KOPT-K1 (cell line): ENCODE results near the gene CCDC85C.

ENCODE experiments used
- H3K27ac ChIP-seq: fragments of 200-600 bp; sonication (generic); 2 replicates; pipeline ENCODE4 v1.5.1; 2016; ENCODE audit warnings: antibody characterized with exemption, mild to moderate bottlenecking, low read depth, low read length; ENCODE audit not compliant: poor library complexity, severe bottlenecking
- H3K36me3 ChIP-seq: fragments of 200-600 bp; sonication (generic); 2 replicates; pipeline ENCODE4 v1.5.1; 2017; ENCODE audit warnings: antibody characterized with exemption, mild to moderate bottlenecking, low read length, moderate library complexity; ENCODE audit not compliant: insufficient read depth
- H3K9me3 ChIP-seq: fragments of 200-600 bp; sonication (generic); 2 replicates; pipeline ENCODE4 v1.5.1; 2017; ENCODE audit warnings: antibody characterized with exemption, low read length, mild to moderate bottlenecking; ENCODE audit not compliant: insufficient read depth, poor library complexity, severe bottlenecking

The CCDC85C gene

DNA sequence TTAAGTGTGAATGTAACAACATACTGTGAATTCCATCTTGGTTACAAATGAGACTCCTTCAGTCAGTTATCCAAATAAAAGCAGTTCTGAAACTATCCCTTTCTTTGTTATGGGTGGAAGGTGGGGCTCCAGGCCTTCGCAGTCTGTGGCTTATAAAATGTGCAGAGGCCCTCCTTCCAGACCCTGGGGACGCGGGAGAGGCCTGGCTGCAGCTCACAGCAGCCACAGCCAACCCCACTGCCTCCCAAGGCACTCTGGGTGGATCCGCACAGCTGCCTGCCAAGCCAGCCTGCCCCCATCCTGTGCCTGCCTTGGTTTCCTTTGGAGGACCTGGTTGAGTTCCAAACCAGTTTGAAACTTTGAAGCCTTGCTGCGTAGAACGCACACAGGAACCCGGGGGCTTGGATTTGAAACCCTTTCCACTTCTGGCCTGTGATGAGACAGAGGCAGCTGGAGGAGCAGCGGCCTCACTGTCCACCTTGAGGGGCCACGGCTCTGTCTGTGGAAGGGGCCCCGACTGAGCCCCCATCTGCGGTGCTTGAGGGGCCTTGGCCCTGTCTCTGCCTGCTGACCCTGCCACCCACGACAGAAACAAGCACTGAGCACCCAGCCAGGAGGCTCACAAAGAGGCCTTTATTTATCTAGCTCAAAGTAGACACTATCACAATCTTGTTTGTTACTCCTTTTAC lies 92.4 kb downstream of the CCDC85C start:
- Histone ChIP-seq H3K36me3 (peaks cover 90% of the 10 kb centered on the region), H3K9me3 (no peaks in the 10 kb centered on the region), H3K27ac (no peak overlapping the region)

DNA sequence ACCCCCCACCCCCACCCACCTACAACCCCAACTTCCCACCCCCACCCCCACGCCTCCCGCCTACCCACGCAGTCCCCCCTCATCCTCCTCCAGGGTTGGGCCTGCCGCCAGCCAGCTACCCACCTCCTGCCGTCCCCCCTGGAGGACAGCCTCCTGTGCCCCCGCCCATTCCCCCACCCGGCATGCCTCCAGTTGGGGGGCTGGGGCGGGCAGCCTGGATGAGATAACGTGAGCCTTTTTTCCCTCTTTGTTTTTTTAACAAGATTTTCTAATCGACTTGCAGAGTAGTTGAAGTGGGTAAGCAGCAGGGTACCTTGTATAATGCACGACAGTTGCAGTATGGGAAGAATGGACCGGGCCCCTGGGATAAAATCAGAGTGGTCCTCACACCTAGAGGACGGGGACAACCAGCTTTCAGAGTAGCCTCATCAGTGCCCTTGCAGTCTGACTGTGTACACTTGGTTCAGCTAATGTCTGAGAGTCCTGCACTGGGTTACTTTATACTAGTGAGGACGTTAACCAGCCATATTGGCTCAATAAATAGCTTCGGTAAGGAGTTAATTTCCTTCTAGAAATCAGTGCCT lies 93.4 kb downstream of the CCDC85C start:
- Histone ChIP-seq H3K9me3 (no peaks in the 10 kb centered on the region), H3K27ac (no peak overlapping the region), H3K36me3 (peaks cover 95% of the 10 kb centered on the region)

GRCh38 chr14:99509871-99510555 lies 94.0 kb downstream of the CCDC85C start:
- no peaks in the 10 kb centered on the region for H3K9me3 ChIP-seq
- H3K36me3 ChIP-seq, result peaks cover 95% of the 10 kb centered on the region
- no peak overlapping the region for H3K27ac ChIP-seq

DNA sequence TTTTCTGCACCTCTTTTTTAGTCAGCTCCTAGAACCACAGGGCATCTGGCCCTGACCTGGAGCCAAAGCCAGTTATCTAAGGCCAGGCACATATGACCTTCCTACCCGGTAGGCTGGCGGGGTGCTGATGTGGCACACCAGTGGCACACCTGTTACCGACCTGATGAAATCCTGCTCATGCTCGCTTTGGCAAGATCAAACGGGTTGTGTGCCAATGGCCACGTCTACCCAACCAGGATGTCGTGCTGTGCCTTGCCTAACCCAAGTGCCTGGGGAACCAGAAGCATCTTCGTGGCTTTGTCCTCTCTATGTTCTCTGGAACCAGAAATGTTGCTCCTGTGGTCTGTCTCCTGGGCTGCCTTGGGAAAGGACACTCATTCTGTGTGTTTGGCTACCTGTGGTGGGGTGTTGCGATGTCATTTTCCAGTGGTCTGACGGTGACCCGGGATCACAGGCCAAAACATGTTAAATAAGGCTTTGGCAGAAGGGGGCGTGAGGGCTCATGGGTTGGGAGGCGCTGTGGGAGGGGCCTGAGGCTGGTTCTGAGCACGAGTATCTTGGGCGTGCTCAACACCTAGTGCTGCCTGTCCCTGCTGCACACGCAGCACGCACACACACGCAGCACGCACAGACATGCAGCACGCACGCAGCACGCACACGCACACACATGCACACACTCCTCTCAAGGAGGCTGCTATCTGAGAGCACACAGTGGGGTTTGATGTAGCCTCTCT lies 94.9 kb downstream of the CCDC85C start:
- no peaks in the 10 kb centered on the region for H3K9me3 ChIP-seq
- H3K27ac ChIP-seq, result no peak overlapping the region
- peaks cover 95% of the 10 kb centered on the region for H3K36me3 ChIP-seq

DNA sequence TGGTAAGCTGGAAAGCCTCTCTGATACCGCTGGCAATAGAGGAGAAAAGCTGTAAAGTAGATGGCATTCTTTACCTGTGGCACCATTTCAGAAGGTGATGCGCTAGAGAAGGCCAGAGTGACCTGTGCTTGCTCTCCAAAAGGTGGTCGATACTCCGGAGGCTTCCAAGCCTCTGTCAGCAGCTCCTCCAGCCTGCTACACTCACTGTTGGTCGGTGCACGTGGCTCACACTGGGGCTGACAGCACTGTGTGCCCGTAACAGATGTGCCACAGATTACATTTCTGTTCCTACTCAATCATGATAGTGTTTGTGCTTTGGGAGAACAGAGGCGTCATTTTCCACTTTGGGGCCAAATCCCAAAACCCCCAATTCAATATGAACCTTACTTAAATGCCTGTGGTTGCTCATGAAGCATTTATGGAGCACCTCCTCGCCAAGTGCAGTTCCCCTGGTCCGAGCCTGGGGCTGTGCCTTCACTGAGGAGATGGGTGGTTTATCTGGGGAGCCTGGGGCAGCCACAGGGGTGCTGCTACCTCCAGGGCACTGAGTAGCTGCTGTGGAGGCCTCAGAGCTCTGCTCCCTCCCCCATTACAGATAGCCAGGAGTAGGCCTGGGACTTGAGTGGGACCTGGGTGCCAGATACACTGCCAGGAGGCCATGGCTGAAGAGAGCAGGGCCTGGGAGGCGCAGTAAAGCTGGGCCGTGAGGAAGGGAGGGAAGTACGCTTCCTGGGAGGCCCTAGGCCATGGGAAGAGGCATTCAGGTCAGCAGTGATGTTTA lies 96.0 kb downstream of the CCDC85C start:
- Histone ChIP-seq H3K27ac (no peak overlapping the region), H3K9me3 (no peaks in the 10 kb centered on the region), H3K36me3 (peaks cover 95% of the 10 kb centered on the region)

- Histone ChIP-seq H3K9me3 (no peaks in the 10 kb centered on the region), H3K36me3 (peaks cover 95% of the 10 kb centered on the region), H3K27ac (no peak overlapping the region)
Observed at GRCh38 chr14:99506276-99506675, 97.7 kb downstream of the CCDC85C start.

- Histone ChIP-seq H3K36me3 (peaks cover 98% of the 10 kb centered on the region), H3K27ac (no peak overlapping the region)
Observed at GRCh38 chr14:99505089-99505488, 98.9 kb downstream of the CCDC85C start.

DNA sequence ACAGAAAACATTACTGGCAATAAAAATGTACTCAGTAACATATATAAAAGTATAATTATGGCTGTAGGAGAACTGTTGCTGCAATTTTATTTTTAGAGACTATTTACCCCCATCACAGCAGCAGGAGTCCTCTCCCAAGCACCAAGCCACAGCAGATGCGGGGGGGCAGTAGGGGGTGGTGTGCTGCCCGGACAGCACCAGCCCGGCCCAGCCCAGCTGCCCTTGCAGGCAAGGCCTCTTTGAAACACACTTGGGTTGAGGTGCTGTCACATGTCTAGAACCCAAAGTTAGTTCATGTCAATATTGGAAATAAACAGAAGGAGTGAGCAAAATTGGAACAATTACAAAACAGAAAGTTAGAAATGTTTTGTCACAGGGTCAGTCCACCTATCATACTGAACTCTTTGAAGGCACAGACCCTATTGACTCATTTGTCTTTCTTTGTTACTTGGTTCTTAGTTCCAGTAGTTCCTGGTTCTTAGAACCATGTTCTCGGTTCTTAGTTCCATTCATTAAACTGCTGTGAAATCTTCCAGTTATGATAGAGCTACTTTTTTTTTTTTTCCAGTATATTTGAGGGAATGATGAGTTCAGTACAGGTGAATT lies 100.1 kb downstream of the CCDC85C start:
- Histone ChIP-seq H3K27ac (no peak overlapping the region), H3K36me3 (peaks cover 99% of the 10 kb centered on the region), H3K9me3 (no peaks in the 10 kb centered on the region)

More at GRCh38 chr14:99505089-99505488, 98.9 kb downstream of the CCDC85C start:
- H3K9me3 ChIP-seq, result no peaks in the 10 kb centered on the region

DNA sequence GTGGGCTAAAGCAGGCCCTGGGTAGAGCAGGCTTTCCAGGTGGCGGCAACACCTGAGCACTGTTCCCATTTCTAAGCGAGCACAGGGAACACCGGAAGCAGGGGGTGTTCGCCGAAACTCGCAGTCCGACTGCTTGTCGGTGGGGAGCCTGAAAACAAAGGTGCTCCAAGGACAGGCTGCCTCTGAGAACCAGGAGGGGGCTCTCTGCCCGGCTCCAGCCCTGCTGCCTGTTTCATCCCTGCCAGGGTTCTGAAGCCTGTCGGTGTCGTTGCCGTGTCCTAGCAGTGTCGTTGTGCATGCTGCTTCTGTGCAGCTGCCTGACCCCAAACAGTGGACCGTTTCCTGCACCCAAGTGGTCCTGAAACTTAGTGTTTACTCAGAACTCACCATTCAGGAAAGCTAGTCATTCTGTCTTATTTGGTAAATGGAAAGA lies 101.0 kb downstream of the CCDC85C start:
- peaks cover 99% of the 10 kb centered on the region for H3K36me3 ChIP-seq
- no peaks in the 10 kb centered on the region for H3K9me3 ChIP-seq
- H3K27ac ChIP-seq, result no peak overlapping the region

DNA sequence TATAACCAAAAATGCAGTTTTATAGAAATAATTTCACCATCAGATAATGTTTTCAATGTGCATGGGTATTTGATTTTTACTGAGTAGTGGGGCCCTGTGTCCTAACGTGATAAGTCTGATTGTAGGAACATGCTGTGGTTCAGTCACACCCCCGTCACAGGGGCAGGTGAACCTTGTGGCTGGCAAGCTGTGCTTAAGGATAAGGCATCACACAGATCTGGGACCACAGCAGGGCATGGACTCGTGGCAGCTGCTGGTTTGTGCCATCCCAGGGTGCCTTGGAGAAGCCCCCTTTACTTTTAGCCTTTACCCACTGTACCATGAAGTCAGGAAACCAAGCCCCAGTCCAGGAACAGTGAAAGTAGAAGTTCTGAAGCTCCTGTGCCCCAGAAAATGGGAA lies 106.1 kb downstream of the CCDC85C start:
- peaks cover 97% of the 10 kb centered on the region for H3K36me3 ChIP-seq
- H3K9me3 ChIP-seq, result no peaks in the 10 kb centered on the region
- H3K27ac ChIP-seq, result no peak overlapping the region

DNA sequence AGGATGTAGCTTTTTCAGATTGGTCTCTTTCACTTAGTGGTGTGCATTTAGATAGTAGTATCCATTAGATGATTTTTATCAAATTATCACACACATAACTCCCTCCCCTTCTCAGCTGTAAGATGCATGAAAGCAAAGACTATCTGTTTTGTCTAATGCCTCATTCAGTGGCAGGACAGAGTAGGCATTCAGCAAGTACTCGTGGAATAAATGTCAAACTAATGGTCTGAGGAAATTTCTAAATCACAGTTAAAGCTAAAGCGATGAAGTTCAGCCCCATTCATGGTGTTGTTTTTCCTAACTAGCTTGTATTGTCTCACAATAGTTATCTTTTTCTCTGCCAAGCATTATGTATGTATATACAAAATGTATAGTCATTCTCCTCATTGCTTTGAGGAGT lies 106.7 kb downstream of the CCDC85C start:
- peaks cover 97% of the 10 kb centered on the region for H3K36me3 ChIP-seq
- H3K27ac ChIP-seq, result no peak overlapping the region
- no peaks in the 10 kb centered on the region for H3K9me3 ChIP-seq

DNA sequence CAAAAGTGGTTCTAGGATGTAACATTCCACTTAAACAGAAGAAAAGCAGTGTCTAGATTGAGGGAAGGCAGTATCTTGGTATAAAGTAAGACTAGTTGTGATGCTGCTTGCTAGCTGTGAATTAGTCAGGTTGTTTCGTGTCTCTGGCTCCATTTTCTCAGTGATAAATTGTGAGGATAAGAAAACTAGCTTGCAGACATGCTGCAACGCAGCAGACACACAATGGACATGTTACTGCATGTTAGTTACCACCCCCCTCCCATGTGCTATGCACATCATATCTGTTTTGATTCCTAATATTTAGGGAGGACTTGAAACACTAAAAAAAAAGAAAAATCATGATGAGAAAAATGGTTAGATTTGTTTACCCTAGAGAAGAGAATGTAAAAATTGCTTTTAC lies 119.9 kb downstream of the CCDC85C start:
- Histone ChIP-seq H3K36me3 (no peaks in the 10 kb centered on the region), H3K9me3 (no peaks in the 10 kb centered on the region), H3K27ac (no peak overlapping the region)

- H3K36me3 ChIP-seq, result no peaks in the 10 kb centered on the region
- no peaks in the 10 kb centered on the region for H3K9me3 ChIP-seq
- H3K27ac ChIP-seq, result peak overlapping the region; percentile 68
Observed at GRCh38 chr14:99481745-99482099, 122.3 kb downstream of the CCDC85C start.
